Measurements from ENCODE around the gene TMPRSS2. TPM values are rescaled to one million over a fixed set of nuclear protein-coding genes. Genes with fewer than 3 reads are reported as not detected.

Gene TMPRSS2
- total RNA-seq, 1 donor from 2014 or later, result 23.7 TPM

- Mint-ChIP-seq H3K4me1 (ENCODE audit: low read depth) (no peaks in the 10 kb centered on the region), H3K9me3 (ENCODE audit: low read depth) (no peaks in the 10 kb centered on the region), H3K27me3 (peaks cover 46% of the 10 kb centered on the region), H3K27ac (no peak overlapping the region), H3K36me3 (ENCODE audit: insufficient read depth) (no peaks in the 10 kb centered on the region), H3K4me3 (ENCODE audit: low read depth) (no peak overlapping the region)
- DNase-seq (ENCODE audit: low spot score, unreplicated experiment), result no peak
- TF ChIP-seq CTCF (IDR thresholded peaks at IDR 0.05; ENCODE audit: unreplicated experiment), result no peak
These were observed 79.6 kb downstream of the TMPRSS2 start for GRCh38 chr21:41428311-41428710.

GRCh38 chr21:41427556-41427955 lies 80.4 kb downstream of the TMPRSS2 start:
- Mint-ChIP-seq H3K4me1 (ENCODE audit: low read depth) (no peaks in the 10 kb centered on the region), H3K27ac (no peak overlapping the region), H3K27me3 (peaks cover 46% of the 10 kb centered on the region), H3K36me3 (ENCODE audit: insufficient read depth) (no peaks in the 10 kb centered on the region), H3K9me3 (ENCODE audit: low read depth) (no peaks in the 10 kb centered on the region), H3K4me3 (ENCODE audit: low read depth) (no peak overlapping the region)
- TF ChIP-seq CTCF (IDR thresholded peaks at IDR 0.05; ENCODE audit: unreplicated experiment), result no peak
- no peak for DNase-seq (ENCODE audit: low spot score, unreplicated experiment)

- Mint-ChIP-seq H3K4me3 (ENCODE audit: low read depth) (peak overlapping the region; percentile 21), H3K27me3 (peaks cover 48% of the 10 kb centered on the region), H3K9me3 (ENCODE audit: low read depth) (no peaks in the 10 kb centered on the region), H3K36me3 (ENCODE audit: insufficient read depth) (no peaks in the 10 kb centered on the region), H3K4me1 (ENCODE audit: low read depth) (peaks cover under 1% of the 10 kb centered on the region), H3K27ac (no peak overlapping the region)
- no peak for TF ChIP-seq CTCF (IDR thresholded peaks at IDR 0.05; ENCODE audit: unreplicated experiment)
- no peak for DNase-seq (ENCODE audit: low spot score, unreplicated experiment)
These were observed 81.1 kb downstream of the TMPRSS2 start for GRCh38 chr21:41426676-41427404.

GRCh38 chr21:41425954-41426675 lies 81.8 kb downstream of the TMPRSS2 start, which contains the start of gene MX1:
MX1 (plus strand) TSS chr21:41426239; CDS start chr21:41432071, 5,832 bp downstream.
- no peak for DNase-seq (ENCODE audit: low spot score, unreplicated experiment)

More at GRCh38 chr21:41425954-41426675, 81.8 kb downstream of the TMPRSS2 start, which contains the start of gene MX1:
- Mint-ChIP-seq H3K4me3 (ENCODE audit: low read depth) (peak within 1 kb of the TSS; percentile 64), H3K27ac (peak within 1 kb of the TSS; percentile 78), H3K27me3 (peaks cover 48% of the 10 kb centered on the region), H3K36me3 (ENCODE audit: insufficient read depth) (no peaks in the 10 kb centered on the region), H3K4me1 (ENCODE audit: low read depth) (peaks cover 8% of the 10 kb centered on the region), H3K9me3 (ENCODE audit: low read depth) (no peaks in the 10 kb centered on the region)
- no peak for TF ChIP-seq CTCF (IDR thresholded peaks at IDR 0.05; ENCODE audit: unreplicated experiment)
